Nephron (organoid): ENCODE measurements around the gene NPAS1.

Experiments
- H3K27ac Mint-ChIP-seq, 3 experiments: 2 replicates each; pipeline ENCODE4 v1.8.0; 2020; ENCODE audit warnings: mixed read lengths in 3 of 3, mild to moderate bottlenecking in 2 of 3, moderate library complexity in 1 of 3
- H3K27me3 Mint-ChIP-seq: 2 replicates; pipeline ENCODE4 v1.8.0; 2021; ENCODE audit warnings: low read depth, mild to moderate bottlenecking, moderate library complexity, mixed read lengths
- H3K36me3 Mint-ChIP-seq: 2 replicates; pipeline ENCODE4 v1.8.0; 2020; ENCODE audit warnings: low read depth, mixed read lengths
- H3K4me1 Mint-ChIP-seq: 2 replicates; pipeline ENCODE4 v1.8.0; 2020; ENCODE audit warnings: mixed read lengths
- H3K4me3 Mint-ChIP-seq, 3 experiments: 2 replicates each; pipeline ENCODE4 v1.8.0; 2020; ENCODE audit warnings: mild to moderate bottlenecking in 3 of 3, mixed read lengths in 3 of 3, moderate library complexity in 2 of 3
- H3K9me3 Mint-ChIP-seq: 2 replicates; pipeline ENCODE4 v1.8.0; 2020; ENCODE audit warnings: mixed read lengths
- CTCF ChIP-seq, 3 experiments: fragments of 200-600 bp; sonication (generic); IDR thresholded peaks; one replicate each; pipeline ENCODE4 v1.5.0; 2021; ENCODE audit warnings: antibody characterized with exemption in 3 of 3; ENCODE audit not compliant: unreplicated experiment in 3 of 3

Gene NPAS1

GRCh38 chr19:47022541-47023447 lies 3.2 kb downstream of the NPAS1 start:
- peak overlapping the region in 1 of 3 experiments; percentile 15 for H3K4me3 Mint-ChIP-seq
- no peaks in the 10 kb centered on the region for H3K4me1 Mint-ChIP-seq
- no peaks in the 10 kb centered on the region for H3K36me3 Mint-ChIP-seq
- no peaks in the 10 kb centered on the region for H3K9me3 Mint-ChIP-seq
- H3K27ac Mint-ChIP-seq, result no peak overlapping the region
- H3K27me3 Mint-ChIP-seq, result peaks cover 94% of the 10 kb centered on the region
- TF ChIP-seq CTCF (IDR thresholded peaks at IDR 0.05; ENCODE audit: unreplicated experiment in 3 of 3), result no peak

DNA sequence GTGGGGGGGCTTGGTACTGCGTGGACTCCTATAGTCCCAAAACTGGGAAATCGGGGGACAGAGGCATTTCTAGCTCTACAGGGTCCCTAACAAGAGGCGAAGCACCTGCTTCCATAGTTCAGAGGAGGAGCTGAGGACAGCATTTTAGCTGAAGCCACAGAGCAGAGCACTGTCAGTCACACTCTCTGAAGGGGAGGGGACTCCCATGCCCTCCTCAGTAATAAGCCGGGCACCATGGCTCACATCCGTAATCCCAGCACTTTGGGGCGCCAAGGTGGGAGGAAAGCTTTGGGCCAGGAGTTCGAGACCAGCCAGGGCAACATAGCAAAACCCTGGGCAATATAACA lies 3.8 kb downstream of the NPAS1 start:
- no peak overlapping the region for H3K27ac Mint-ChIP-seq

DNA sequence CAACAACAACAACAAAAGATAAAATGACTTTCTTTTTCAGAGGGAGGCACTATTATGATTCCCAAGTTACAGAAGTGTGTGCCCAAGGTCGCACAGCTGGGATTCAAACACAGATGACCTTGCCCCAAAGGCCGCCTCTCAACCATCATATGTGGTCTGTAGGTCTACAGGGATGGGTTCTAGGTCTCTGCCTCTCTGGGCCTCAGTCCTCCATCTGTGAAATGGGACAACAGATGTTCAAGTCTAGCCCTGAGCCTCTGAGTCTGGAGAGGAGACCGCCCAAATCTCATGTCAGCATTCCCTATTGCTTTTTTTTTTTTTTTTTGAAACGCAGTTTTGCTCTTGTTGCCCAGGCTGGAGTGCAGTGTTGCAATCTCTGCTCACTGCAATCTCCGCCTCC lies 4.9 kb downstream of the NPAS1 start:
- H3K27ac Mint-ChIP-seq, result no peak overlapping the region
- no peak for TF ChIP-seq CTCF (IDR thresholded peaks at IDR 0.05; ENCODE audit: unreplicated experiment in 3 of 3)
- H3K27me3 Mint-ChIP-seq, result peaks cover 94% of the 10 kb centered on the region
- H3K4me1 Mint-ChIP-seq, result no peaks in the 10 kb centered on the region
- no peaks in the 10 kb centered on the region for H3K9me3 Mint-ChIP-seq
- H3K4me3 Mint-ChIP-seq, result no peak overlapping the region
- H3K36me3 Mint-ChIP-seq, result no peaks in the 10 kb centered on the region

More for the DNA sequence above, 3.8 kb downstream of the NPAS1 start:
- H3K4me3 Mint-ChIP-seq, result peak overlapping the region in 1 of 3 experiments; percentile 15
- no peaks in the 10 kb centered on the region for H3K36me3 Mint-ChIP-seq
- H3K27me3 Mint-ChIP-seq, result peaks cover 94% of the 10 kb centered on the region
- no peak for TF ChIP-seq CTCF (IDR thresholded peaks at IDR 0.05; ENCODE audit: unreplicated experiment in 3 of 3)
- no peaks in the 10 kb centered on the region for H3K4me1 Mint-ChIP-seq
- no peaks in the 10 kb centered on the region for H3K9me3 Mint-ChIP-seq

- Mint-ChIP-seq H3K27me3 (peaks cover 97% of the 10 kb centered on the region), H3K9me3 (no peaks in the 10 kb centered on the region), H3K4me1 (no peaks in the 10 kb centered on the region), H3K27ac (no peak overlapping the region), H3K4me3 (no peak overlapping the region), H3K36me3 (no peaks in the 10 kb centered on the region)
- TF ChIP-seq CTCF (IDR thresholded peaks at IDR 0.05; ENCODE audit: unreplicated experiment in 3 of 3), result no peak
Measured at GRCh38 chr19:47026156-47026555, 6.5 kb downstream of the NPAS1 start.

- TF ChIP-seq CTCF (IDR thresholded peaks at IDR 0.05; ENCODE audit: unreplicated experiment in 3 of 3), result no peak
- H3K4me1 Mint-ChIP-seq, result no peaks in the 10 kb centered on the region
- peaks cover 98% of the 10 kb centered on the region for H3K27me3 Mint-ChIP-seq
- no peaks in the 10 kb centered on the region for H3K36me3 Mint-ChIP-seq
- H3K27ac Mint-ChIP-seq, result no peak overlapping the region
- H3K4me3 Mint-ChIP-seq, result no peak overlapping the region
- H3K9me3 Mint-ChIP-seq, result no peaks in the 10 kb centered on the region
Measured at GRCh38 chr19:47026889-47027288, 7.3 kb downstream of the NPAS1 start.

- TF ChIP-seq CTCF (IDR thresholded peaks at IDR 0.05; ENCODE audit: unreplicated experiment in 3 of 3), result no peak
- H3K27ac Mint-ChIP-seq, result no peak overlapping the region
- no peaks in the 10 kb centered on the region for H3K9me3 Mint-ChIP-seq
- no peaks in the 10 kb centered on the region for H3K36me3 Mint-ChIP-seq
- no peaks in the 10 kb centered on the region for H3K4me1 Mint-ChIP-seq
- H3K27me3 Mint-ChIP-seq, result peaks cover 98% of the 10 kb centered on the region
- H3K4me3 Mint-ChIP-seq, result no peak overlapping the region
Measured at GRCh38 chr19:47027586-47028088, 8.0 kb downstream of the NPAS1 start.
